Vagina (tissue), 2 donors: ENCODE measurements around the gene DNAJC2. TPM values are rescaled to one million over a fixed set of nuclear protein-coding genes. Genes with fewer than 3 reads are reported as not detected.
"Not testable (repeated sequence)": the region's sequence is repeated elsewhere in the genome, so short reads cannot be mapped to it uniquely, and the experiment has no call there.

Source experiments
- DNase-seq, 2 donors: peaks; one replicate each; pipeline ENCODE4 v3.0.0-alpha.2; 2017; ENCODE audit errors: extremely low spot score in 2 of 2
- H3K27ac ChIP-seq: fragments of 200-600 bp; sonication (generic); one replicate; pipeline ENCODE4 v1.5.1; 2019
- H3K27me3 ChIP-seq: fragments of 200-600 bp; sonication (generic); one replicate; pipeline ENCODE4 v1.5.1; 2019
- H3K36me3 ChIP-seq, 2 donors: fragments of 200-600 bp; sonication (generic); one replicate each; pipeline ENCODE4 v1.5.1; 2017 to 2019
- H3K4me1 ChIP-seq: fragments of 200-600 bp; sonication (generic); one replicate; pipeline ENCODE4 v1.5.1; 2019
- H3K4me3 ChIP-seq, 2 donors: fragments of 200-600 bp; sonication (generic); 1 replicate in 1 of 2; 2 replicates in 1 of 2; pipeline ENCODE4 v1.5.1; 2016 to 2019
- H3K9me3 ChIP-seq: fragments of 200-600 bp; sonication (generic); one replicate; pipeline ENCODE4 v1.5.1; 2019
- POLR2A ChIP-seq, 2 donors: fragments of 450-650 bp; IDR thresholded peaks; one replicate each; pipeline ENCODE4 v1.6.1; 2017; ENCODE audit warnings: antibody characterized with exemption in 2 of 2, mild to moderate bottlenecking in 2 of 2, moderate library complexity in 2 of 2
- POLR2AphosphoS5 ChIP-seq, 2 donors: sonication (generic); formaldehyde crosslinking; IDR thresholded peaks; one replicate each; pipeline ENCODE4 v1.9.0; 2017; ENCODE audit warnings: antibody characterized with exemption in 2 of 2, mild to moderate bottlenecking in 2 of 2, low read depth in 1 of 2; ENCODE audit not compliant: insufficient read depth in 1 of 2
- intact Hi-C: fragments of 100-400 bp; cut with DNase I; formaldehyde crosslinking; loops from one replicate; pipeline ENCODE4 v1.15.1; 2023
- total RNA-seq: library from RNA; depleted of rRNA; stranded (reverse); fragments of >200 nt; gene quantifications from one replicate; pipeline ENCODE4 v1.2.3, GENCODE V29; 2016
- TF ChIP-seq, protein P1 (sequence below), 3 experiments: fragments of 450-650 bp in 2 of 3; fragments of 200-600 bp in 1 of 3; sonication (generic) in 1 of 3; IDR thresholded peaks; one replicate each; pipeline ENCODE4 v1.5.1; 2017 to 2019; ENCODE audit warnings: antibody characterized with exemption in 3 of 3, mild to moderate bottlenecking in 2 of 3, moderate library complexity in 2 of 3

The DNAJC2 gene
- total RNA-seq, 1 donor from 2014 or later = 12.0 TPM

DNA sequence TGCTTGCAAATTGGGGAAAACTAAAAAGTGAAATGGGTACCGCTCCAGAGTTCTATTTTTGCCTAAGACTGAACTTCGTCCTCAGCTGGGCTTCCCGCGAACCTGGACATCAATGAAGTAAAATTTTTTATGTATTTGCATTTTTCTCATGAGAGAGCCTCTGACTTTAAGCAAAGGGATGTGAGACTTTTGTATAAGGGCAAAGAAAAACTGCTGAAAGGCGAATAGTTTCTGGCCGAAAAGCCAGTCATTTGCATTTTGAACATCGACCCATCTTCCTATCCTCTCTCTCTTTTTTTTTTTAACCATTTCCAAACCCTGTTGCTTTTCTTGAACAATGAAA is 46.8 kb downstream of the DNAJC2 start:
- peak overlapping the region; percentile 84 for H3K27ac ChIP-seq
- TF ChIP-seq POLR2A (IDR thresholded peaks at IDR 0.05) (no peak), POLR2AphosphoS5 (IDR thresholded peaks at IDR 0.05; ENCODE audit: insufficient read depth in 1 of 2, low read depth in 1 of 2) (no peak)
- TF ChIP-seq, protein P1, sequence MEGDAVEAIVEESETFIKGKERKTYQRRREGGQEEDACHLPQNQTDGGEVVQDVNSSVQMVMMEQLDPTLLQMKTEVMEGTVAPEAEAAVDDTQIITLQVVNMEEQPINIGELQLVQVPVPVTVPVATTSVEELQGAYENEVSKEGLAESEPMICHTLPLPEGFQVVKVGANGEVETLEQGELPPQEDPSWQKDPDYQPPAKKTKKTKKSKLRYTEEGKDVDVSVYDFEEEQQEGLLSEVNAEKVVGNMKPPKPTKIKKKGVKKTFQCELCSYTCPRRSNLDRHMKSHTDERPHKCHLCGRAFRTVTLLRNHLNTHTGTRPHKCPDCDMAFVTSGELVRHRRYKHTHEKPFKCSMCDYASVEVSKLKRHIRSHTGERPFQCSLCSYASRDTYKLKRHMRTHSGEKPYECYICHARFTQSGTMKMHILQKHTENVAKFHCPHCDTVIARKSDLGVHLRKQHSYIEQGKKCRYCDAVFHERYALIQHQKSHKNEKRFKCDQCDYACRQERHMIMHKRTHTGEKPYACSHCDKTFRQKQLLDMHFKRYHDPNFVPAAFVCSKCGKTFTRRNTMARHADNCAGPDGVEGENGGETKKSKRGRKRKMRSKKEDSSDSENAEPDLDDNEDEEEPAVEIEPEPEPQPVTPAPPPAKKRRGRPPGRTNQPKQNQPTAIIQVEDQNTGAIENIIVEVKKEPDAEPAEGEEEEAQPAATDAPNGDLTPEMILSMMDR (IDR thresholded peaks at IDR 0.05) = no peak
- H3K27me3 ChIP-seq = no peaks in the 10 kb centered on the region
- intact Hi-C loops = no loop called here
- no peak for DNase-seq
- H3K36me3 ChIP-seq = peaks cover 0 to 32% of the 10 kb centered on the region in 2 donors
- no peaks in the 10 kb centered on the region for H3K9me3 ChIP-seq
- peak overlapping the region; percentile 89 to 96 for H3K4me3 ChIP-seq
- peaks cover 21% of the 10 kb centered on the region for H3K4me1 ChIP-seq

DNA sequence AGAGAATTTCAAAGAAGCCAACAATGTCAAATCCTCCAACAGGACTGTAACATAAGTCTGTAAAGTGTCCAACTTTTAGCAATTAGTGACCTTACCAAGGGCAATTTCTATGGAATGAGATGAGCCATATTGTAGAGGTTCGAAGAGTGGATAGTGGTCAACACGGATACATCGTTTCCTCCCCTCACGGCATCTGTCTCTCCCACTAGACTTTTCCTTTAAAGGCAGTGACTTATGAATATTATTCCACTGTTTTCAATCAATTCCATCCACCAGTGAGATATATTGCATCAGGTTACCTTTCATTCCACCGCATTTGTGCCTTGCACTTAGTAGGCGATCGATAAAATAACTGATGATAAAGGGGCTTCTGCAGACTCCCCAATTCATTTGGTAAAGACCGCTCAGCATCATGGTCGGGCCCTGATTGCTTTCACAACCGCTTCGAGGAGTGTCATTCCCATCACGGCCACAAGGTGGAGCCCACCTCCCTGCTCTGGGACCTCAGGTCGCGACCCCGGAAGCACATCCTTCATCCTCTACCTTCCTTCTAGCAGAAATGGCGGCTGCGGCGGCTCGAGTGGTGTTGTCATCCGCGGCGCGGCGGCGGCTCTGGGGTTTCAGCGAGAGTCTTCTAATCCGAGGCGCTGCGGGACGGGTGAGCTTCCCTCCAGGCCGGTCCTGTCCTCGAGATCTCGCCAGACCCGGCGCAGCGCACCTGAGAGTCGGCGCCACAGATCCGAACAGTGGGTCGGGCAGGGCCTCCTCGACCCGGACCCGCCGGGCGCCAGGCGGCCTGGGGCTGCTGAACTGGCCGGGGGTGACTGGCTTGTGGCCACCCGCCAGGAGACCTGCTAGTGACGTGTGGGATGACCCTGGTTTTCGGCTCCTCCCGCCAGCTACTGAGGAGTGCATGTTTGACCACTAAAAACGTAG is 47.4 kb downstream of the DNAJC2 start, which contains the start of gene PMPCB:
TSS of gene PMPCB (plus strand) at position 535 of the 936 bp plus-strand sequence. CDS start at position 560, 25 bp downstream.
- H3K4me1 ChIP-seq = peaks cover 21% of the 10 kb centered on the region
- TF ChIP-seq POLR2A (IDR thresholded peaks at IDR 0.05) = no peak
- TF ChIP-seq, protein P1 (IDR thresholded peaks at IDR 0.05) = peak; percentile 70 to 92 (median 88)
- peak; percentile 81 to 85 for TF ChIP-seq POLR2AphosphoS5 (IDR thresholded peaks at IDR 0.05; ENCODE audit: insufficient read depth in 1 of 2, low read depth in 1 of 2)
- peaks cover 0 to 26% of the 10 kb centered on the region in 2 donors for H3K36me3 ChIP-seq
- no peaks in the 10 kb centered on the region for H3K27me3 ChIP-seq
- intact Hi-C loops = no loop called here
- H3K27ac ChIP-seq = peak within 1 kb of the TSS; percentile 84
- DNase-seq = peak in 1 of 2 donors; percentile 92
- no peaks in the 10 kb centered on the region for H3K9me3 ChIP-seq
- H3K4me3 ChIP-seq = peak within 1 kb of the TSS; percentile 89 to 96

DNA sequence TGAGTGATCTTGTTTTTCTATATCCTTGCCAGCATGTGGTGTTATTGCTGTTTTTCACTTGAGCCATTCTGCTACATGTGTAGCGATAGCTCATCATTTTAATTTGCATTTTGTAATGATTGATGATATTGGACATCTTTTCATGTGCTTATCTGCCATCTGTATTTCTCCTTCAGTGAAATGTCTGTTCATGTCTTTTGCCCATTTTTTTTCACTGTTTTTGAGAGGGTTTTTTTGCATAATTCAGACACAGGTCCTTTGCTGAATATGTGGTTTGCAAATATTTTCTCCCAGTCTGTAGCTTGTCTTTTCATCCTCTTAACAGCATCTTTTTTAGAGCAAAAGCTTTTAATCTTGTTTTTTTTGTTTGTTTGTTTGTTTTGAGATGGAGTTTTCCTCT is 51.0 kb downstream of the DNAJC2 start:
- intact Hi-C loops = no loop called here
- H3K9me3 ChIP-seq = no peaks in the 10 kb centered on the region
- H3K4me1 ChIP-seq = peaks cover 14% of the 10 kb centered on the region
- no peak for DNase-seq
- no peak for TF ChIP-seq POLR2AphosphoS5 (IDR thresholded peaks at IDR 0.05; ENCODE audit: insufficient read depth in 1 of 2, low read depth in 1 of 2)
- H3K27me3 ChIP-seq = no peaks in the 10 kb centered on the region
- no peak overlapping the region for H3K4me3 ChIP-seq
- H3K36me3 ChIP-seq = no peaks in the 10 kb centered on the region
- H3K27ac ChIP-seq = no peak overlapping the region

DNA sequence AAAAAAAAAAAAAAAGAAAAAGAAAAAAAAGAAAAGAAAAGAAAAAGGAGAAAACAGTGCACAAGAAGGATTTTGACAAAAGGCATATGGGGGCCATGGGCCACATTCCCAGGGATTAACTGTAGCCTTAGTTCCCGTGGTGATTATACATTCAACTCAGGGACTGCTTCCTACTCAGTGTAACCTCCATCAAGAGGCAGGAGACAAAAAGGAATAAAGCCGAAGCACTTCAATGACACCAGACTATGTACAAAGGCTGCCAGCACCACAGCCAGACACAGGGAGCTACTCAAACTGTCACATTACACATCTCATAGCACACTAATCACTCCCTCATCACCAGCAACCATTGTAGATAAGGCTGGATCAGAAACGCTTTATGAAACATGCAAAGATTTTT is 52.4 kb downstream of the DNAJC2 start:
- DNase-seq = no peak
- intact Hi-C loops = no loop called here
- no peaks in the 10 kb centered on the region for H3K27me3 ChIP-seq
- TF ChIP-seq, protein P1 (IDR thresholded peaks at IDR 0.05) = no peak
- TF ChIP-seq POLR2AphosphoS5 (IDR thresholded peaks at IDR 0.05; ENCODE audit: insufficient read depth in 1 of 2, low read depth in 1 of 2) = no peak
- no peak for TF ChIP-seq POLR2A (IDR thresholded peaks at IDR 0.05)
- no peak overlapping the region for H3K4me3 ChIP-seq
- H3K9me3 ChIP-seq = no peaks in the 10 kb centered on the region
- H3K27ac ChIP-seq = no peak overlapping the region
- H3K4me1 ChIP-seq = peaks cover 5% of the 10 kb centered on the region
- H3K36me3 ChIP-seq = no peaks in the 10 kb centered on the region

DNA sequence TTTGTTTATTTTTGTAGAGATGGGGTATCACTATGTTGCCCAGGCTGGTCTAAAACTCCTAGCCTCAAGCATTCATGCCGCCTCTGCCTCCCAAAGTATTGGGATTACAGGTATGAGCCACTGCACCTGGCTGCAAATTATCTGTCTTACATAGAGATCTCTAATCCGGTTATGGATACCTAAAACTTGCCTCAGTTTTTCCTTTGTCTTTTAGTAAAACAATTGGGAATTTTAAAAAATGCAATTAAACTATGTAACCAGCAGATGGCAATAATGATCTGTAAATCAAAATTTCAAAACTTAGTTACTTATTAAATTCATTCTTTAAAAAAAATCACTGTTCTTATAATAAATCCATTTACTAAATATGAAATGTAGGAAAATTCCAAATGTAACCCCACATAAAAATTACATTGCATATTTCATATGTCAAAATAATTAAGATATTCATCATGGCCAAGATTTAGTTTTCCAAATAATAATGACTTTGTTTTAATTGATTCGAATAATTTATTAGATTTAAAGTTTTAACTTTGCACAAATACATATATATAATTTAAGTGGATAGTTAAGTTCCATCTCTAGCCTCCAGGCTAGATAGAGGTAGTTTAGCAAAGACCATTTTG is 61.7 kb downstream of the DNAJC2 start:
- H3K36me3 ChIP-seq, H3K9me3 ChIP-seq, intact Hi-C loops, H3K4me3 ChIP-seq, H3K27ac ChIP-seq, H3K27me3 ChIP-seq, DNase-seq: not testable (repeated sequence)
- H3K4me1 ChIP-seq = peaks cover 10% of the 10 kb centered on the region

DNA sequence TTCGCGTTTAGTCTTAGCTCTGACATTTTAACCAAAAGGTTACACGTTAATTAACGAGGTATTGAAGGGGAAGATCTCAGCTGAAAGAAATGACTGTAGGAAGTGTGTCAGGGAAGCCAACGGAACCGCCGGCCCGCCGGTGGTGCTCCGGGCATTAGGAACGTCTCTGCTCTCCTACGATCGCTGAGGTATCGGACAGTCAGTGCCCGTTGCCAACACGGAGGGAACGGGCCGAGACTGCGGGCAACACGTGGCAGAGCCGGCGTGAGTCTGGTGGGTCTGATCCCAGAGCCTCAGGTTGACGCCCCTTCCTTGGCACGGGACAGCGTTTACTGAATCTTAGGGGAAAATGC is 63.8 kb downstream of the DNAJC2 start:
- H3K9me3 ChIP-seq, H3K36me3 ChIP-seq, DNase-seq, H3K27me3 ChIP-seq, intact Hi-C loops: not testable (repeated sequence)
- Histone ChIP-seq H3K4me1 (peaks cover 10% of the 10 kb centered on the region), H3K27ac (peak overlapping the region; percentile 1), H3K4me3 (peak overlapping the region; percentile 61 to 72)

DNA sequence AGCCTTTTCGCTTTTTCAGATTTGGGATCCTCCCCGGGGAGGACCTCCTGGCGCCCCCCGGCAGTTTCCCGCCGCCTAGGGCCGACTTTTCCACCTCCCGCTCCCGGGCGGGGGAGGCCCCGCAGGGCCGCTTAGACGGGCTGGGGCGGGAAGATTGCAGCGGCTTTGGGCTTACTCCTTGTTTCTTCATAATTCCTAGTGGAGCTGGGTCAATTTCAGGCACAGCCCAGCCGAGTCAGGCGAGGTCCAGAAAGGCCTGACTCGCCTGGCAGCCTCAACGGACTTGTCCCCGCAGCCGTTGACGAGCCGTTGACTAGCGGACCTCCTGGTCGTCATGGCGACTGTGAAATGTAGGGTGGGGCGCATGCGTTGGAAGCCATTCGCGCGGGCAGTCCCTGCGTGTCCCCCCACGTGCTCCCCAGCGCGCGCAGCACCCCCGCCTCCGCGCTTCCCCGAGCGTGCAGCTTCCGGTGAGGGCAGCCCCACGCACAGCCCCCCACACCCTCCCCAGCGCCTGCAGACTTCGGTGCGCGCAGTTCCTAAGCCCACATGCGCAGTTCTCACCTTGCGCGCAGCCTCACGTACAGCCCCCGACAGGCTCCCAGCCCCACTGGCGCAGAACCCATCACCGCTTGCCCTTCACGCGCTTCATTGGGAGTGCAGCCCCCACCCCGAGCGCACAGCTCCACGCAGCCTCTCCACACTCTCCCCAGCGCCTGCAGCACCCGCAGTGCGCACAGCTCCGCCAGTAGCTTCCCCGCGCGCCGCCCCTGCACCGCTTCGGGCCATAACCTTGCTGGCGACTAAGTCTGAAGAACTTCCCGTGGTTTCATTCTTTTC is 64.4 kb downstream of the DNAJC2 start:
- H3K27me3 ChIP-seq, H3K9me3 ChIP-seq, H3K36me3 ChIP-seq, intact Hi-C loops, DNase-seq: not testable (repeated sequence)
- Histone ChIP-seq H3K4me3 (peak overlapping the region; percentile 61 to 72), H3K27ac (peak overlapping the region; percentile 1), H3K4me1 (peaks cover 10% of the 10 kb centered on the region)

DNA sequence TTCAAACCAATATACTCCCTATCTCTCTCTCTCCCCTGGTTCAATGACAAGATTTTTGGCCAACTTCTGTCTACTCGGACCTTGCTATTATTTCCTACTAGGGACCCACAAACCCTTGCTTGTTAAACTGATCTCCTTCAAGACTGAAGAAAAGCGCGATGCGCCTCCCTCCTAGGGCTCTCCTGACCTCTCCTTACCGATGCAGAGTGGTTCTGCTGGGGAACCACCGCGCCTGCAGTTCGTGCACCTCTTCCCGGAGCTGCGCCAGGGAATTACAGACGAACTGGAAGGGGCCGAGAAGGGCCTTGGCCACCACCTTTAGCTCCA is 65.0 kb downstream of the DNAJC2 start:
- Histone ChIP-seq H3K4me1 (peaks cover 10% of the 10 kb centered on the region), H3K4me3 (peak overlapping the region; percentile 61 to 72), H3K27ac (peak overlapping the region; percentile 1)
- intact Hi-C loops, H3K9me3 ChIP-seq, H3K27me3 ChIP-seq, DNase-seq, H3K36me3 ChIP-seq: not testable (repeated sequence)

DNA sequence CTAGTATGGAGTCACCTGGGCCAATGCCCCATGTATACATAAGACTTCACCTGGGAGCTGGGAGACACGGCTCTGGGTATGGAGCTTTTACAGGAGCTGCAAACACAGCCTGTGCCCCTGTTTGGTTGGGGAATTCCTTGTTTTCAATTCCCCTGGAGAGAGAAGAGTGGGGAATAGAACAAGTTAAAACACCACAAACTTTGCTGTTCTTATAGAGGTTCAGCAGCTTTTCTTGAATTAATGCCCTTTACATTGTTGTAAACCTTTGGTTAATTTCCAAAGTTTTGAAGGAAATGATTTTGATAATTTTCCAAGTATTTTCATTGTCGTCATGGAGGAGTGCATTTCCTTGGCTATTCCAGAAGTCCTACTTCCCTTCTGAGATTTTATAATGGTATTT is 66.4 kb downstream of the DNAJC2 start:
- H3K27me3 ChIP-seq, DNase-seq, H3K27ac ChIP-seq, H3K4me3 ChIP-seq, intact Hi-C loops, H3K9me3 ChIP-seq, H3K36me3 ChIP-seq: not testable (repeated sequence)
- peaks cover 10% of the 10 kb centered on the region for H3K4me1 ChIP-seq
